HG03575 (cell line): ENCODE results near the gene SPEF2.

Experiments used
- ATAC-seq: cut with Tn5 transposase; IDR thresholded peaks from one replicate; pipeline ENCODE4 v1.9.1; 2021; ENCODE audit not compliant: unreplicated experiment, insufficient number of reproducible peaks, low FRiP score; ENCODE audit errors: extremely low read depth

The SPEF2 gene, protein sequence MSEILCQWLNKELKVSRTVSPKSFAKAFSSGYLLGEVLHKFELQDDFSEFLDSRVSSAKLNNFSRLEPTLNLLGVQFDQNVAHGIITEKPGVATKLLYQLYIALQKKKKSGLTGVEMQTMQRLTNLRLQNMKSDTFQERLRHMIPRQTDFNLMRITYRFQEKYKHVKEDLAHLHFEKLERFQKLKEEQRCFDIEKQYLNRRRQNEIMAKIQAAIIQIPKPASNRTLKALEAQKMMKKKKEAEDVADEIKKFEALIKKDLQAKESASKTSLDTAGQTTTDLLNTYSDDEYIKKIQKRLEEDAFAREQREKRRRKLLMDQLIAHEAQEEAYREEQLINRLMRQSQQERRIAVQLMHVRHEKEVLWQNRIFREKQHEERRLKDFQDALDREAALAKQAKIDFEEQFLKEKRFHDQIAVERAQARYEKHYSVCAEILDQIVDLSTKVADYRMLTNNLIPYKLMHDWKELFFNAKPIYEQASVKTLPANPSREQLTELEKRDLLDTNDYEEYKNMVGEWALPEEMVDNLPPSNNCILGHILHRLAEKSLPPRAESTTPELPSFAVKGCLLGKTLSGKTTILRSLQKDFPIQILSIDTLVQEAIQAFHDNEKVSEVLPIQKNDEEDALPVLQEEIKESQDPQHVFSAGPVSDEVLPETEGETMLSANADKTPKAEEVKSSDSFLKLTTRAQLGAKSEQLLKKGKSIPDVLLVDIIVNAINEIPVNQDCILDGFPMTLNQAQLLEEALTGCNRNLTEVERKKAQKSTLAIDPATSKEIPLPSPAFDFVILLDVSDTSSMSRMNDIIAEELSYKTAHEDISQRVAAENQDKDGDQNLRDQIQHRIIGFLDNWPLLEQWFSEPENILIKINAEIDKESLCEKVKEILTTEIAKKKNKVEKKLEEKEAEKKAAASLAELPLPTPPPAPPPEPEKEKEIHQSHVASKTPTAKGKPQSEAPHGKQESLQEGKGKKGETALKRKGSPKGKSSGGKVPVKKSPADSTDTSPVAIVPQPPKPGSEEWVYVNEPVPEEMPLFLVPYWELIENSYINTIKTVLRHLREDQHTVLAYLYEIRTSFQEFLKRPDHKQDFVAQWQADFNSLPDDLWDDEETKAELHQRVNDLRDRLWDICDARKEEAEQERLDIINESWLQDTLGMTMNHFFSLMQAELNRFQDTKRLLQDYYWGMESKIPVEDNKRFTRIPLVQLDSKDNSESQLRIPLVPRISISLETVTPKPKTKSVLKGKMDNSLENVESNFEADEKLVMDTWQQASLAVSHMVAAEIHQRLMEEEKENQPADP (N-terminal part only)

DNA sequence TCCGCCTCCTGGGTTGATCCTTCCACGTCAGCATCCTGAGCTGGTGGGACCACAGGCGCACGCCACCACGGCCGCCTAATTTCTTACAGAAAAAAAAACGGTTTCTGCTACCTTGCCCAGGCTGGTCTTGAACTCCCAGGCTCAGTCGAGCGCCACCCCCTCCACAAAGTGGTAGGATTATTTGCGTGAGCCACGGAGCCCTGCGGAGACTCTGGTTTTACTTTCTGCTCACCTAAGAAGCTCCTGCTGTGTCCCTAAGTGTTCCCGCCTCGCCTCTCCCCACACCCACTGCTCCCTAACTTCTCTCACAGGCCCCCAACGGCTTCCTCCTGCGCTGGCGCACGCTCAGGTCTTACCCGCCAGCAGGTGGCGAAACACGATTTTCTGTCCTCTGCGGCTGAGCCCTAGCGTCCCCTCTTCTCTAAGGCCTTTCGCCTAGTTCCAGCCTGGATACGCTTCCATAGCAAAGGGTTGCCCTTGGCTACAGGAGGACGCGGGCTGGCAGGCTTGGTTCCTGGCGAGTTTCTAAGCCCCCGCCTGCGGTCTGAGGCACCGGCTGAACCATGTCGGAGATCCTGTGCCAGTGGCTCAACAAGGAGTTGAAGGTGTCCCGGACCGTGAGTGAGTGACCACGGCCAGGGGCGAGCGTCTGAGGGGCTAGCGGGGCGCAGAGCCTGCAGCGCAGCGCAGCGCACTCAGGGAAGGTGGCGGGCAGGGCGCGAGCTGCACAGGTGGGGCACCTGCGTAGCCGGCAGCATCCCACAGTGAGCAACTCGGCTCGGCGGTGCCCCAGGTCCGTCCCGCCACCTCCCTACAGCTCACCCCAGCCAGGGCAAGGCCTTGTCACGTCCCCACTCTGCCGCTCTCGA lies at the start of gene SPEF2:
Gene SPEF2, plus strand, starts transcription at position 429 of the 869 bp plus-strand sequence. Its CDS starts 135 bp downstream, at position 564.
- peak; percentile 59 for ATAC-seq

- ATAC-seq = no peak
Measured at GRCh38 chr5:35575578-35575977, 42.1 kb upstream of the SPEF2 start.

- ATAC-seq = no peak
Measured at GRCh38 chr5:35587419-35587818, 30.2 kb upstream of the SPEF2 start.

- ATAC-seq = no peak
Measured at GRCh38 chr5:35593338-35593737, 24.3 kb upstream of the SPEF2 start.

GRCh38 chr5:35598707-35599370 lies 18.8 kb upstream of the SPEF2 start:
- ATAC-seq = no peak

- no peak for ATAC-seq
Measured at GRCh38 chr5:35600591-35600990, 17.1 kb upstream of the SPEF2 start.

DNA sequence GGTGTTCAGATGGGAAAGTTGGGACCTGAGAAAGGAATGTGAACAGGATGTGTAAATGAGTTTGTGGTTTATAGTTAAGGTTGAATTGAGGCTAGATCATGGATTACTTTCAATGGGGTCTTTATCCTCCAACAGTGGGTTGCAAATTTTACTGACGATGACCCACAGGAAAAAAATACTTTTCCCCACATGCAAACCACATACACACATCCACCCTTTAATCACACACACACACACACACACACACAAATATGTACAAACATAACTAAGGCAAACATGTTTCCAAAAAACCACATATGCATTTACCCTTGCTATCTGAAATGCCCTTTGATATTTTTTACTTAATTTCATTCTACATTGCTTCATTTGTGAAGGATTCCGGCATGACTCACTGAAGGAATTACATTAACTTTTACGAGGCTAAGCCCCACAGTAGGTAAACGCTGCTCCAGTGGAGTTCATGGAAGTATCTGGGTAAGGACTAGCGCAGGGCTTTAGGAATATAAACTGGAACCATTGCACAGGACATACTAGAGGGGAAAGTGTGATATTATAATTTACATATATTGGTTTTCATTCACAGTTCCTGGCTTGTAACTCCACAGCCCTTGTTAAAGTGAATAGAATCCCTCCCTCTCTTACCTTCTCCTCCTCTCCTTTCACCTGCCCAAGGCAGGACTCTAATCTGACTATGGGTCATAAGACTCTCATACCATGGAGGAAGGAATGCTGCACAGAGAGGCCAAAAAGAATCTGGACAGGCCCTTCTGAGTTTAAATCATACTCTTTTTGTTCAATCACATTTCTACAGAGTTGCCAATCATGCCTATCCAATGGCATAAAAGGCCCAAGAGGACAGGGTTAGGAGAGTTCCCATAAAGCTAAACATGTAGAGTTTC lies 8.5 kb upstream of the SPEF2 start:
- no peak for ATAC-seq

- no peak for ATAC-seq
Measured at GRCh38 chr5:35617060-35617434, 616 bp upstream of the SPEF2 start.

DNA sequence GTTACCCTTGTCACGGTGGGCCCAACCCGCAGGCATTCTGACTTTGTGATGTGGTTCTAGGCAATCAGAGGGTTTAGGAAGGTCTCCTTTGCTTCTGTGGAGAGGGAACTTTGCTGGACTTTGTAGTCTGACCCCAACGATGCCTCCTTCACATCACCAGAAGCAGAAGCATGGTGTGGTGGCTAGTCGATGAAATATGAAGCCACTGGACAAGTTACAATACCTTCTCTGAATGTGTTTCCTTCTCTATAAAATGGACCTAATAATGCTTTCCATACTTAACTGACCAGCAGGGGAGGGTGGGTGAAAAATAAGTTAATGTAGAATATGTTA lies 607 bp downstream of the SPEF2 start:
- ATAC-seq = no peak

DNA sequence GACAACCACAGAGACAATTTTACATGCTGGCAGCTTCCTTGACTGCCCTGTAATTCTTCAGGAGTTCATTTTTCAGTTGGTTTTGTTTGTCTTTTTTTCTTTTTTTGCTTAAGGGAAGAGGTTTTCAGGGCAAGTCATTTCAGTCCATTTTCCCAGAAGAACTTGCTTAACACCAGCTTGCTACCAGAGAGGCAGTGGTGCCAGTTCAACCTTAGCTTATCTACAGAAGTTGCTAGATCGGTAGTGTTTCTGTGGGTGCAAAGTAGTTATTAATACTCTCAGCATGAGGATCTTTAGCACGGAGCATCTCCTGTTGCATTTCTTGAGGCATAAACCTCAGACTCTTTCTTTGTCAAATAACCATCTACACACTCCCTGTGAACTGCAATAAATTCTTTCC lies 1.1 kb downstream of the SPEF2 start:
- no peak for ATAC-seq

GRCh38 chr5:35622974-35623373 lies 5.3 kb downstream of the SPEF2 start:
- ATAC-seq = no peak

GRCh38 chr5:35623991-35624390 lies 6.3 kb downstream of the SPEF2 start:
- ATAC-seq = no peak

- ATAC-seq = no peak
Measured at GRCh38 chr5:35626108-35626507, 8.4 kb downstream of the SPEF2 start.

DNA sequence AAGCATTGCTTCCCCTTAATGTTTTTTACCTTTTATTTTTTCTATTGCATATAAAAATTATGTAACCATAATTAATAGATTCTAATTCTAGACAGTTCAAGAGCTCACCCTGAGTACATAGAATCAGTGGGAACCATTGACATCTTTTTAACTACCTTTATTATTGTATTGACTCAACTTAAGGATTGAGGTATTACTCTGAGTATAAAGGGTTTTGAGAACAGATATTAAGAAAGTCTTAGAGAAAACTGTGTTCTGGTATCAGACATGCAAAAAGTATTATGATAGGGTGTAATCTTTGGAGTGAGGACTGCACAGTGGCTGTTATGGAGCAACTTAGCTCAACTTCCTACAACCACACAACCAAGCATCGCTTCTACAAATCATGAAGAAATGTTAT lies 8.9 kb downstream of the SPEF2 start:
- ATAC-seq = no peak

- no peak for ATAC-seq
Measured at GRCh38 chr5:35634326-35634725, 16.7 kb downstream of the SPEF2 start.

GRCh38 chr5:35640623-35641022 lies 23.0 kb downstream of the SPEF2 start:
- no peak for ATAC-seq

DNA sequence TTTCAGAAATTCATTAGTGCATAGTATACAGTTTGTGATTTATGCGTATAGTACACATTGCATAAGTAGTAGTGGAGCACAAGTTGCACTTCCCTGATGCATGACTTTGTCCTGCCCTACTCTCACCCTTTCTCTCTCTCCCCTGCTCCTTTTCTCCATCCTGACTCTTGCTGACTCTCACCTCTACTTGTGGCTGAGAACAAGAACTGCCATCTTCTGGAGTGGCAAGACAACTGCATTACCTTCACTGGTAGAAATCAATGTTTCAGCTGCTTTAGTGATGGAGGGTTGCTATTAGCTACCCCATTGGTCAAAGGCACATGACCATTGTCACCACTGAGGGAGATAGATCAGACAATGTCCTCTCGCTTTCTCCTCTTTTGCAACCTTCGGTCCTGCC lies 26.9 kb downstream of the SPEF2 start:
- ATAC-seq = no peak
